TTC549 (cell line): Measurements from ENCODE around the gene SLC43A1.
"Not testable (repeated sequence)": the region's sequence is repeated elsewhere in the genome, so short reads cannot be mapped to it uniquely, and the experiment has no call there.

Experiments
- FAIRE-seq: peaks from 2 replicates; lab custom pipeline; 2012; peaks lifted over from hg19 to GRCh38; lab: Jason Lieb, UNC

SLC43A1 gene

GRCh38 chr11:57460758-57461749 lies 54.4 kb downstream of the SLC43A1 start:
- FAIRE-seq = no peak

- FAIRE-seq = no peak
Measured at GRCh38 chr11:57460022-57460757, 55.3 kb downstream of the SLC43A1 start, which contains the start of gene RTN4RL2. Gene RTN4RL2 (plus strand): TSS chr11:57460528. CDS start chr11:57460866, 338 bp downstream.

GRCh38 chr11:57459164-57460021 lies 56.1 kb downstream of the SLC43A1 start:
- FAIRE-seq = no peak

- FAIRE-seq = no peak
Measured at GRCh38 chr11:57458410-57459163, 56.9 kb downstream of the SLC43A1 start.

GRCh38 chr11:57458060-57458409 lies 57.5 kb downstream of the SLC43A1 start:
- no peak for FAIRE-seq

- no peak for FAIRE-seq
Measured at GRCh38 chr11:57457643-57458023, 57.9 kb downstream of the SLC43A1 start.

- FAIRE-seq = peak; percentile 49
Measured at GRCh38 chr11:57456960-57457642, 58.4 kb downstream of the SLC43A1 start.

- no peak for FAIRE-seq
Measured at GRCh38 chr11:57453543-57454177, 61.8 kb downstream of the SLC43A1 start.

- FAIRE-seq = no peak
Measured at GRCh38 chr11:57446055-57446454, 69.4 kb downstream of the SLC43A1 start.

- not testable (repeated sequence) for FAIRE-seq
Measured at GRCh38 chr11:57445122-57445394, 70.4 kb downstream of the SLC43A1 start.

- no peak for FAIRE-seq
Measured at GRCh38 chr11:57444362-57445121, 71.0 kb downstream of the SLC43A1 start.

- no peak for FAIRE-seq
Measured at GRCh38 chr11:57440744-57441414, 74.6 kb downstream of the SLC43A1 start.

GRCh38 chr11:57439786-57440185 lies 75.7 kb downstream of the SLC43A1 start:
- no peak for FAIRE-seq

- FAIRE-seq = no peak
Measured at GRCh38 chr11:57438345-57439285, 76.9 kb downstream of the SLC43A1 start.

- FAIRE-seq = no peak
Measured at GRCh38 chr11:57436031-57436430, 79.5 kb downstream of the SLC43A1 start.

GRCh38 chr11:57434640-57435546 lies 80.6 kb downstream of the SLC43A1 start:
- no peak for FAIRE-seq
